ENCODE measurements around the gene LRRC8E. TPM values are rescaled to one million over a fixed set of nuclear protein-coding genes. Genes with fewer than 3 reads are reported as not detected.

The LRRC8E gene
- total and polyA plus RNA-seq, 2 of the 8 experiments (the other 6 are each of a cell fraction or from before 2014, with no cell fraction given): 2.7 to 2.9 TPM

DNA sequence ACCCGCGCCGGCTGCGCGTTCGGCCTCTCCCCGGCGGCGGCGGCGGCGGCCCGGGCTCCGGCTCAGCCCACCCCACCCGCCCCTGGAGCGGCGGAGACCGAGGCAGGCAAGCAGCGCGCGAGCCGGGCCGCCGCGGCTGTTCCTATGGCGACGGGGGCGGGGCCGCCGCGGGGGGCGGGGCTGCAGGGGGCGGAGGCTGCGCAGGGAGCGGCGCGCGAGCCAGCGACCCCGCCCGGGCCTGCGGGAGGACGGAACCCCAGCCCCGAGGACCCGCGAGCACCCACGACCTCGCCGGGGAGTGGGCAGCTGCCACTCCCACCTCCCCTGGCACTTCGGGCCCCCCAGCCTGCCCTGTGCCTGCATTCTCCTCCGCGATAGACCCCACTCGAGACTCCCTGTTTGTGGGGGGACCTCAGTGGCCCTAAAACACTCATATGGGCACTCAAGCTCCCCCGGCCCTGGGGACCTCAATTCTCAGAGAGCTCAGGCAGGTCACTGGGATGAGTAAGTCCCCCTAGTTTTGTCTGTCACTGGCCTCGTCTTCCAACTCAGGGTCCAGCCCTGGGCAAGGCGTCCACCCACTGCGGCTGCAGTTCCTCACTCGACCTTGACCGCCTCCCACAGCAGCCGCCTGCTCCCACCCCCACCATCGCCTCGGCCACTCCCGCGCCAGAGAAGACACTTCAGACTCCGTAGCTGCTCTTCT is 37.9 kb downstream of the LRRC8E start, which contains the start of gene CTXN1:
CTXN1 (minus strand) TSS at position 115 of the 706 bp plus-strand sequence. CDS start 597 bp downstream, outside the sequence.
- Histone ChIP-seq H2AFZ (ENCODE audit: low read length) (no peak within 1 kb of the TSS), H3K18ac (ENCODE audit: extremely low read depth, low read length) (no peak within 1 kb of the TSS; the same call in 1 of the 2 replicates), H2BK15ac (ENCODE audit: low read length) (no peak within 1 kb of the TSS), H3K27ac (ENCODE audit: low read depth, low read length) (no peak within 1 kb of the TSS), H2BK20ac (ENCODE audit: low read length) (no peak within 1 kb of the TSS), H3K23me2 (ENCODE audit: low read depth, low read length) (peaks cover 4% of the 10 kb centered on the region; the same call in 1 of the 2 replicates), H4K8ac (ENCODE audit: extremely low read depth, insufficient read depth, low read length) (peak within 1 kb of the TSS; percentile 83), H3K79me2 (ENCODE audit: control insufficient read depth in 1 of 2, insufficient read depth in 2 of 2, low read length in 2 of 2) (no peaks in the 10 kb centered on the region), H3K36me3 (ENCODE audit: control insufficient read depth in 2 of 4, insufficient read depth in 4 of 4, low read length in 3 of 4) (peaks cover 2 to 10% (median 6%) of the 10 kb centered on the region in 4 experiments; a peak in 5 of 8 replicates), H3K14ac (ENCODE audit: insufficient read length) (no peak within 1 kb of the TSS), H3K4me3 (ENCODE audit: extremely low read depth in 1 of 4, insufficient read depth in 2 of 4, low read depth in 3 of 4, low read length in 4 of 4) (peak within 1 kb of the TSS; percentile 43 to 66 (median 45)), H2BK5ac (ENCODE audit: low read depth, low read length) (no peak within 1 kb of the TSS), H2BK120ac (replicated peaks; ENCODE audit: low read depth, low read length) (no peak within 1 kb of the TSS), H3K4me1 (replicated peaks in 1 of 4; ENCODE audit: control insufficient read depth in 3 of 4, insufficient read depth in 4 of 4, low read length in 3 of 4) (peaks cover 0 to 11% (median 5%) of the 10 kb centered on the region in 4 experiments; a peak in 5 of 7 replicates), H2BK12ac (ENCODE audit: low read depth, low read length) (no peak within 1 kb of the TSS), H4K91ac (replicated peaks; ENCODE audit: insufficient read length, low read length) (peak within 1 kb of the TSS; percentile 74), H3K23ac (ENCODE audit: insufficient read length) (no peak within 1 kb of the TSS), H3K79me1 (ENCODE audit: low read depth, low read length) (no peaks in the 10 kb centered on the region), H3K9ac (replicated peaks in 1 of 4; ENCODE audit: extremely low read depth in 1 of 4, low read depth in 3 of 4, low read length in 3 of 4) (peak within 1 kb of the TSS in 2 of 4 experiments; percentile 25 to 52; a peak in 4 of 7 replicates), H3K27me3 (replicated peaks in 1 of 4; ENCODE audit: control insufficient read depth in 3 of 4, extremely low read depth in 1 of 4, insufficient read depth in 3 of 4, low read length in 3 of 4) (no peaks in the 10 kb centered on the region), H3K56ac (replicated peaks; ENCODE audit: insufficient read length, low read depth, low read length) (no peak within 1 kb of the TSS), H4K5ac (ENCODE audit: insufficient read length, low read depth, low read length) (peak within 1 kb of the TSS; percentile 54), H3K4ac (replicated peaks; ENCODE audit: insufficient read length, low read depth, low read length) (no peak within 1 kb of the TSS), H3K4me2 (ENCODE audit: insufficient read depth in 1 of 2, low read depth in 2 of 2, low read length in 2 of 2) (peak within 1 kb of the TSS; percentile 4 to 91), H3K9me3 (ENCODE audit: insufficient read depth in 2 of 2, low read depth in 1 of 2, low read length in 1 of 2) (no peaks in the 10 kb centered on the region), H2AK5ac (ENCODE audit: low read depth, low read length) (no peak within 1 kb of the TSS), H4K20me1 (replicated peaks in 1 of 2; ENCODE audit: control insufficient read depth in 1 of 2, insufficient read depth in 2 of 2, low read length in 2 of 2) (peaks cover 12 to 24% of the 10 kb centered on the region in 2 experiments)
- ChIA-PET POLR2A (ENCODE audit: partially characterized antibody) (interaction anchor here (0.7 to 10.4 kb wide), 10 partner anchors 8 to 68 kb away, joined by 3 to 205 read pairs (median 4); partner anchors contain the start of genes TGFBR3L and TIMM44), CTCF (ENCODE audit: partially characterized antibody) (interaction anchor here (0.7 to 1.9 kb wide), 12 partner anchors 9 to 87 kb away, joined by 3 to 10 read pairs (median 4); partner anchors contain the start of gene TGFBR3L)
- WGBS, 2 experiments (ENCODE audit: extremely low coverage in 1 of 2, insufficient coverage in 1 of 2, insufficient read length in 1 of 2, insufficient replicate concordance in 2 of 2, low coverage in 1 of 2, low lambda C conversion rate in 2 of 2, missing lambda C conversion rate in 1 of 2): 53% methylated on average over 15 of the region's 65 CpGs; no CpG with 5 or more reads in 1 of the 2 experiments
- DNase-seq (ENCODE audit: low read depth in 1 of 2, low spot score in 2 of 2) (peak in 1 of 2 experiments; percentile 91), FAIRE-seq (no peak)
- peak in 1 of 2 experiments; percentile 34; a peak in 1 of 3 replicates for TF ChIP-seq POLR2A (IDR thresholded peaks at IDR 0.05; ENCODE audit: control extremely low read depth in 1 of 2, low read depth in 2 of 2, low read length in 2 of 2)
- TF ChIP-seq SP4 (IDR thresholded peaks at IDR 0.05; ENCODE audit: low read length): 0 out of 2 replicates have a peak, but pooled peaks have one; percentile 42
- no peak for TF ChIP-seq KDM5A (IDR thresholded peaks at IDR 0.05; ENCODE audit: low read length)
- no peak for TF ChIP-seq RNF2 (IDR thresholded peaks at IDR 0.05; ENCODE audit: borderline replicate concordance, low read depth, low read length, missing control alignments, poor library complexity, severe bottlenecking)

All from H1 (cell line).